ENCODE results near the gene TCF7L2.

The TCF7L2 gene

DNA sequence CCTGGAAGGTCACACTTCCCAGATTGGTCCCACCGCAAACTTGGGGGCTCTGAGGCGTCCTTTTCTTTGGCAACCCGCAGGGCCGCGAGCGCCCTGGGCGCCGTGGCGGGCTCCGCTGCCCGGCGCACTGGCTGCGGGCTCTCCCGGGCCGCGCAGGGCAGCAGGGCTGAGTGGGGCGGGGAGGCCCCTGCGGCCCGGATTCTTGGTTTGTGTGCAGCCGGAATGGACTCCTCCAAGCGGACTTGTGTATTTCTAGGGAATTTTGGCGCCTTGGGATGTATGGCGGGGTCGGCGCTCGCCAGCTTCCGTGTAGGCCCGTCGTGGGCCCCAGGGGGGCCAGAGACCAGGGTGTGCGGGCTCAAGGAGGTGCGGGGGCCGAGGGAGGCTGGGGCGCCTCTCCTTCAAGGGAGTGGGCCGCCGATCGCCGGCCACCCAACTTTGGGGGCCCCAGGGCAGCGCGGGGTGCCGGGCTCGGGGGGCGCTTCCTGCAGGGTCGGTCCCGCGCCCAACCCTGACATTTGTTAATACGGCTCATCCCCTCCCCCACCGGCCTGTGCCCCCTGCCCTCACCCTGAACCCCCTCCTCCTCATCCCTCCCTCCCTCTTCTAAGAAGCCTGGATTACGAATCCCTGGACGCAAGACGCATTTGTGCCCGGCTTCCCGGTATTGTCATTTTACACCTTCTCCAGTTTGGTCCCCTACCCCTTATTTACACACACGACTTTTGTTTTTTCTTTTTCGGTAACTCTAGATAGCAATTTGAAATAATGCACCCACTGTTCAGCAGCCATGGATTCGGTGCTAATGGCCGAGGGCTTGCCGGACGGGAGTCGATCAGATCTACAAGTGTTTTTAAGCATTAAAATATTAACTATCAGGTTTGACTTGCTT is 2.5 kb downstream of the TCF7L2 start:
- FAIRE-seq (no peak), DNase-seq (ENCODE audit: insufficient read length, low spot score) (no peak)
- TF ChIP-seq POLR2A (IDR thresholded peaks at IDR 0.05; ENCODE audit: low read depth, low read length), result no peak

DNA sequence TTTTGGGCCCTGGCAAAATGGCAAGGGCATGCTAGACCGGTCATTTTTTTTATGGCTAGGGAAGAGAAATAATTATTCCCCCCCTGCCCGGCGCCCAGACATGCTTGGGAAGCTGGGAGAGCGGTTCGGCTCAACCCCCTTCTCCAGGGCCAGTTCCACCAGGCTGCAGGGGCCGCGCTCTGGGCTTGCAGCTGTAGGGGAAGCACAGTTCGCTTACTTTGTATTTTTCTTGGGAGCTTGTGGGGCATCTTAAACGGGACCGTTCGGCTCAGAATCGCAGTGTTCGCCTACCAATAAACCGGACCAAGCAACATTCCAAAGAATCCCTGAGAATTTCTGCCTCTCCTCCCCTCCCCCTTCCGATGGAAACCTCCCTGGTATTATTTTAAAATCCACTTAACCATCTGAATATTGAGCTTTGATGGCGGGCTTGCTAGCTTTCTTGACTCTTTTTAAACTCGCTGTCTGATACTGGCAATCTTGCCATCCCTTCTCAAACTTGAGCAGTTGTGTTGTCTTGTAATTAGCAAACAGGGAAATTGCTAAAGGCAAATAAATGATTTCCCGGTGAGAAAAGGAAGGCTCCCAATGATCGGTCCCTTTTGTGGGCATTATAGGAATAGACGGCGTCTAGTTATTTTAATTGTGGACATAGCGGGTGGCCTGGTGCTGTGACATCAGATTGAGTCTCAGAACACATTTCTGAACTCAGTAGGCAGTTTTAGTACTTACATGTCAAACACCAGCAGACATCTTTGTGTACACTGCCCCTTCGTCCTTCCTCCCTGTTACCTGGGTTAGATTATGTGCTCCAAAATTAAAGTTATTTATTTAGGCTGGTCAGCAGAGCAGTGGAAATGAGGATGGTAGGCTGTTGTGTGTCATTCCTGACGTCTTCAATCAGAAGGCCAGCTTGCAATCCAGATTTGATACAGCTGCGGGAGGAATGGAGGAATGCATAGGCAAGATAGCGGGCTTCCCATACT is 3.4 kb downstream of the TCF7L2 start:
- no peak for FAIRE-seq
- no peak for TF ChIP-seq POLR2A (IDR thresholded peaks at IDR 0.05; ENCODE audit: low read depth, low read length)
- no peak for DNase-seq (ENCODE audit: insufficient read length, low spot score)

DNA sequence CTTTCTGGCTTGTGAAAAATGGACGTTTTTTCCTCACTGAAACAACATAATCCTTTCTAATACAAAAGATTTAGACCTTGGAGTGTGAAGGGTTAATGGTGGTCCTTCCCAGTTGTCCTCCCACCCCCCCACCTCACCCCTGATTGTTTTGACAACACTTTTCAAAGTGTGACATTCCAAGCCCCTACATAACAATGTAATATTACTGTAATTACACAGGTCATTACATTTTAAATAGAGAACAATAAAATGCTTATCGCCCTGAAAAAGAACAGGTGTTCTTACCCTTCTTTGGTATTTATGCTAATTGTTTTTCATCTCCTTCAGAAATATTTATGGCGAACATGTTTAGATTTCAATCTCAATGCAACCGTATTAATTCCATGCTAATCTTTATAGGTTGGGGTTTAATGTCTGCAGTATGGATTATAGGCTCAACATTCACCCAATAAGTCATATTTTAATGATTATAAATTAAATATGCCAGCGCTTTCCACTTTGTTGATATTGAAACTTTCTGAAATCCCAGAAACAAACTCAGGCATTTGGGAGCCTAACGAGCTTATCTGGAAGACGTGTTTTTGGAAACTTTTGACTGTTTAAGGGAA is 5.0 kb downstream of the TCF7L2 start:
- TF ChIP-seq POLR2A (IDR thresholded peaks at IDR 0.05; ENCODE audit: low read depth, low read length), result no peak
- FAIRE-seq (no peak), DNase-seq (ENCODE audit: insufficient read length, low spot score) (no peak)

DNA sequence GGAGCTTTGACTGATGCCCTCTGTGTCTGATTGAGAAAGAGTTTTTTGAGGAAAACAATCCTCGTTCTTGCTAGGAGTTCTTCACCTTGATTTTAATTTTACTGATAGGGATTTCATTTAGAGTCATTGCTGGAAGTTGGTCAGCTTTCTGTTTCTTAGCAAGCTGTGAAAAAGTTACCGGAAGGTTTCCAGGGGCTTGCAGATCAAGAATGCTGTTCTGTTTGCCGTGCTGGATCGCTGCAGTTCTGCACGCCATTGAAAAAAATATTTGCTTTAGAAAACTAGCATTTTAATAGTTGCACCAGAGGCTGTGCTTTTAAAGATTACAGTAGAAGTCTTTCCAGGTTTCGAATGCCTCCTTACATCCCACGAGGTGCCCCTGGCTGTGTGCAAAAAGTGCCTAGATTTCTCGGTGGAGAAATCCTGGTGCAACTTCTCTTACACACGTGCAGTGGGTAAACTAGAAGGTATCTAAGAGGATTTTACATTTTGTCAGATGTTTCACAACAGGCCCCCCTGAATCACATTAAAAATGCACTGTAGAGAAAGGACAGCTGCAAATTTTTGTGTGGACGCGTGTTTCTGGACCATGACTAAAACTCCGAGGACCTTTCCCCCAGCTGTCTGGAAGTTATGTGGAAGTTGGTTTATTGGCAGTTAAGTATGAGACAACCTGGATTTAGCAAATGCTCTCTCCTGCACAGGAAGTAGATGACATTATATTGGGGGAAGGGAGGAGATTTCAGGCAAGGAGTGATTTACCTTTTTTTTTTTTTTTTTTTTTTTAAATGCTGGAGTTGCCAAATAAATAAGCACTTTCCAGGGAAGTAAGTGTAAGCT is 5.8 kb downstream of the TCF7L2 start:
- DNase-seq (ENCODE audit: insufficient read length, low spot score) (no peak), FAIRE-seq (no peak)
- no peak for TF ChIP-seq POLR2A (IDR thresholded peaks at IDR 0.05; ENCODE audit: low read depth, low read length)

DNA sequence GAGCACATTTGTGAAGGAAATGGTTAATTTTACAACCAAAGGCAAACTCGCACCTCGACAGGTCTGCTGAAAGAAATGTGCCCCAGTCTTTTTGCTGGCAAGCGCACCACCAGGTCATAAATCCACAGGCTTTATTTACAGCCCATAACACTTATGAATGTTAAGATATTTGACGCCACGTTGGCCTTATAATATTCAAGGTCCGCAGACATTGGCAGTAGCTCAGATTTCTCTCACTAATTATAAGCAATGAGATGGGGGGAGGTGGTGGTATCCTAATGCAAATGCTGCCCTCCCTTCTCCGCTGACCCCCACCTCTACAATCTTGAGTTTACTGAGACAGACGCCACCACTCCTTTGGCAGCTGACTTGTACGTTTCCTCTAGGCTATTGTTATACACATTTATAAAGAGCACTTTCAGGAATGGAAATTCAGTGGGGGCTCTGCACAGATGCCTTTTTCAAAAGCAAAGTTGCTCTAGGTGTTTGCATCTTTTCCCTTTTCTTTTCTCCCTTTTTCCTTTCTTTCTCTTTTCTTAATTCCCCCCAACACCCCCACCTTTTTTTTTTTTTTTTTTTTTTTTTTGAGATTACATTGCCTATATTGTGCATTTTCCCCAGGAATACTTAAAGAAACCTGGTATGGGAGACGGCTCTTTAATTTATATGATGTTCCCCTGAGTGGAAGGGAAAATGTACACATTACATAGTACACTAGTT is 6.7 kb downstream of the TCF7L2 start:
- no peak for TF ChIP-seq POLR2A (IDR thresholded peaks at IDR 0.05; ENCODE audit: low read depth, low read length)
- no peak for FAIRE-seq
- DNase-seq (ENCODE audit: insufficient read length, low spot score), result no peak

DNA sequence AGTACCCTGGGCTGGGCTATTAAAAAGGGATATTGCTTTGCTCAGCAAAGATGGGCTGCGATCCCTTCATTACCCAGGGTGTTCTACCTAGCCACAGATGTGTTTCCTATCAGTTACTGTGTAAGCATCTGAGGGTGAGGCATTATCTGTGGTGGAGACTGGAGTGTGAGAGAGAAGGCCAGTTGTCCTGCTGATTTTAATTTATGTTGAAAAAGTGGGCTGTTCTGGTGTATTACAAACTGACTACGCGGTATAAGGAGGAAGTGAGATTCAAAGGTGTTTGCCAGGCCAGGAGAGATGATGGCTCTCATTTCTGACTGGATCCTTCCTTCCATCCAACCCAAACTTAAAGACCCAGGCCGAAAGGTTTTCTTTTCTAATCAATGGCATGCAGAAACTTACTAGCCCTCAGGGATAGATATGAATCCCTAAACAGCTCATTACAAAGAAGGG is 7.6 kb downstream of the TCF7L2 start:
- TF ChIP-seq POLR2A (IDR thresholded peaks at IDR 0.05; ENCODE audit: low read depth, low read length), result no peak
- FAIRE-seq (no peak), DNase-seq (ENCODE audit: insufficient read length, low spot score) (no peak)

DNA sequence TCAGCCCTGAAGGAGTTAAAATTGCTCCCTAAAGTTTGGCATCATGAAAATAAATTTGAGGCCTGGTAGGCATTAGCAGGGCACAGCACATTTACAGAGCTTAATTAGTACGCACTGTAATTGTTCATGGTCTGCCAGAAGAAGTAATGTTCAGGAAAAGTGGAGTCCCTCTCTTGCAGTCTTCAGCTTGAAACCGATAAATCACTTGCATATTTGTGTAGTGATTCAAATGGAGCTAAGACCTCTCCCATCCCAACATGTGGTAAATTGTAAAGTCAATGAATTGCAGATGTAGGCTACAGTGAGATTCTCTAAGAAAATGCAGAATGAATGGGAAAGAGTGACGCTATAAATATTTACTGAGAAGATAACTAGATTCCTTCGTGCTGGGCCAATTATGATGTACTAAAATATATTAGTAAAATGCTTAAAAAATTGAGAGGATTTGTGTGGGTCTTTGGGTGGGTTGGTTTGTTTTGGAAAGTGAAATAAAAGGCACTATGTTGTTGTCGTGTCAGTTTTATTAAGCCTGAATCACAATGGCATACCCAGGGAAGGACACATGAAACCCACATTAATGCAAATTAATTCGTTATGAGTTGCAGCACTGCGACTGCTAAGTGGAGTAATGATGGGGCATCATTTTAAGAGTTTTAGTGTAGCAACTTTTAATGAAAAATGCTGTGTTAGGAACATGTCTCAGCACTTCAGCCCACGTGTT is 8.4 kb downstream of the TCF7L2 start:
- no peak for DNase-seq (ENCODE audit: insufficient read length, low spot score)
- FAIRE-seq, result peak; percentile 11
- no peak for TF ChIP-seq POLR2A (IDR thresholded peaks at IDR 0.05; ENCODE audit: low read depth, low read length)

DNA sequence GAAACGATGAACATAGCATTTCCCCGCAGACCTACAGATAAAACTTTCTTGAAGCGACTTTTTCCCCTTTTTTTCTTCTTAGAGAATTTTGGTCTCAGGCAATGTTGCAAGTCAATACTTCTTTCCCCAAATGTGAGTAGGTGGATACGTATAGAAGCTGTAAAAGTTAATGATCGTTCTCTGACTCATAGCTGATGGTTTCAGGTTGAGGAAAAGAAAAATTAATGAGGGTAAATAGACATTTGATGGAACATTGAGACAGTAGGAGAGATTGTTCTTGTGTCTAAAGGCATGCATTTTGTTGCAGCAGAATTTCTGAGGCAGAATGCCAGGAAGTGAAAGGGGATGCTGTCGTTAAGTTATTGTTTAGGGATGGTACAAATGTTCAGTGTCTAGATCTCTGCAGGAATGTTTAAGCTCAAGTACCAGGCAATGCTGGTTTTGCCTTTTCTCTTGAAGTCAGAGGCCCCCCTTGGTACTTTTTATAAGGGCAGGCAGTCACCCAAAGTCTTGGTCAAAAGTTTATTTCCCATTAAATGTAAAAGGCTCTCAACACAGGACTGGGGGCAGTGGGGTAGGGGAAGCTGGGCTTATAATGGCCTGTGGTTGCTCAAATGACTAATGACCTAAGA is 9.3 kb downstream of the TCF7L2 start:
- FAIRE-seq (no peak), DNase-seq (ENCODE audit: insufficient read length, low spot score) (no peak)
- TF ChIP-seq POLR2A (IDR thresholded peaks at IDR 0.05; ENCODE audit: low read depth, low read length), result no peak

DNA sequence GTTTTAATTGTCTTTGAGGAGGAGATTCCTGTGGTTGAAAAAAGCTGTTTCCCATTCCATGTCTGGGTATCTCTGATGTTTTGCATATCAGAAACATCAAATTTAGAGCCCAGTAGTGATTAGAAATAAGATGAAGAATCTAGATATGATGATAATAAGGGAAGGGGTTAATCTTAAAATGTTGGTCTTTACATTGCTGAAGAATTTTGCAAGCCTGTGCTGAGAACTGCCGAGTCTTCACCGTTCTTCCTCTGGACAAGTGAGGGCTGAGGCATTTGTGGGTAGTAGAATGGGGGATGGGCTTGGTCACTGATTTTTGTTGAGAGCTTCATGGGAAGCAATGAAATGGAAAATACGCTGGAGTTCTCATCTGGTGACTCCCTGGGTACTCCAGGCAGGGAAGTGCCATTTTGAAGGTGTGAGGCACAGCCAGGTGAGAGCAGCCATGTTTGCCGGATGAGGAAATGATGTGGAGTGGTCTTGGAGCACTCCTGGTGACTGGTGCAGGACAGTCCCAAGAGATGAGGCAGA is 10.2 kb downstream of the TCF7L2 start:
- no peak for DNase-seq (ENCODE audit: insufficient read length, low spot score)
- no peak for TF ChIP-seq POLR2A (IDR thresholded peaks at IDR 0.05; ENCODE audit: low read depth, low read length)
- no peak for FAIRE-seq

DNA sequence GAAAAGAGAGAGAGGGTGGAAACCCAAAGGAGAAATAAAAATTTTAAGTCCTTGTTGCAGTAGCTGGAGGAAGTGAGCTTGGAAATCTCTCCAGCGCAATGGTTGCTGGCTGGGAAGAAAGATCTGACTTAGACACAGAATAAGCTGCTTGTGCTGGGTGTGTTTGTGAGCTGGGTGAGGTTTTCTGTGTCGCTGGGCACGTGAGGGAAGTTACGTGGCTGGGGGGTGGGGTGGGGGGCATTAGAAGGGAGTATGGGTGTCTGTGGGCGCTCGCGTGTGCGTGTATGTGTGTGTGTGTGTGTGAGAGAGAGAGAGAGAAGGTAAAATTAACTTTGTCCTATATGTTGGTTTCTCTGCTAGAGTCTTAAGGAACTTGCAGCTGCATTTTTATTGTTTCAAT is 11.6 kb downstream of the TCF7L2 start:
- TF ChIP-seq POLR2A (IDR thresholded peaks at IDR 0.05; ENCODE audit: low read depth, low read length), result no peak
- FAIRE-seq, result no peak
- DNase-seq (ENCODE audit: insufficient read length, low spot score), result no peak

DNA sequence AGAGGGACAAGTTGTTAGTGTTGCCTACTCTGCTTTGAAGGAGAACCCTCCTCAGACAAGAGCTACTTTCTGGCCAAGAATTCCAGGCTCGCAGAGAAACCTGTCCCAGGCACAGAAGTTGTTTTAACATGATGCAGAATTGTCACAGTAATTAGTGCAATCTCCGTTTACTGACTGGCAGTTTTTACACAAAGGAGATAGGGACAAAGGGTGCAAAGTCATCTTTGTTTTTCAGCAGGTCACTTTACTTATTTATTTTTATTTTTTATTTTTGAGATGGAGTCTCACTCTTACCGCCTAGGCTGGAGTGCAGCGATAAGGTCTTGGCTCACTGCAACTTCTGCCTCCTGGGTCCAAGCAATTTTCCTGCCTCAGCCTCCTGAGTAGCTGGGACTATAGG is 12.3 kb downstream of the TCF7L2 start:
- DNase-seq (ENCODE audit: insufficient read length, low spot score) (no peak), FAIRE-seq (no peak)
- TF ChIP-seq POLR2A (IDR thresholded peaks at IDR 0.05; ENCODE audit: low read depth, low read length), result no peak

All from H54 (cell line).